Gastroesophageal sphincter (tissue), 3 donors: Measurements from ENCODE around the gene GRAMD1A.
"Not testable (repeated sequence)": the region's sequence is repeated elsewhere in the genome, so short reads cannot be mapped to it uniquely, and the experiment has no call there.

Source experiments
- POLR2A ChIP-seq, 2 donors: fragments of 450-650 bp; IDR thresholded peaks; one replicate each; pipeline ENCODE4 v1.6.1; 2017; ENCODE audit warnings: antibody characterized with exemption in 2 of 2, mild to moderate bottlenecking in 2 of 2, moderate library complexity in 1 of 2
- TF ChIP-seq, protein P1 (sequence below), 4 experiments: fragments of 200-600 bp in 2 of 4; fragments of 450-650 bp in 2 of 4; sonication (generic) in 1 of 4; IDR thresholded peaks; one replicate each; pipeline ENCODE4 v1.5.1; 2017 to 2019; ENCODE audit warnings: antibody characterized with exemption in 4 of 4, mild to moderate bottlenecking in 2 of 4, moderate library complexity in 2 of 4

DNA sequence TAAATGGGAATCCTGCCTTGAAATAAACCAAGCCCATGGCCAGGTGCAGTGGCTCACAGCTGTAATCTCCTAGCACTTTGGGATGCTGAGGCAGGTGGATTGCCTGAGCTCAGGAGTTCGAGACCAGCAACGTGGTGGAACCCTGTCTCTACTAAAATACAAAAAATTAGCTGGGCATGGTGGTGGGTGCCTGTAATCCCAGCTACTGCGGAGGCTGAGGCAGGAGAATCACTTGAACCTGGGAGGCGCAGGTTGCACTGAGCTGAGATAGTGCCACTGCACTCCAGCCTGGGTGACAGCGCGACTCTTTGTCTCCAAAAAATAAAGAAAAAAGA lies 5.9 kb downstream of the GRAMD1A start:
- TF ChIP-seq, protein P1, sequence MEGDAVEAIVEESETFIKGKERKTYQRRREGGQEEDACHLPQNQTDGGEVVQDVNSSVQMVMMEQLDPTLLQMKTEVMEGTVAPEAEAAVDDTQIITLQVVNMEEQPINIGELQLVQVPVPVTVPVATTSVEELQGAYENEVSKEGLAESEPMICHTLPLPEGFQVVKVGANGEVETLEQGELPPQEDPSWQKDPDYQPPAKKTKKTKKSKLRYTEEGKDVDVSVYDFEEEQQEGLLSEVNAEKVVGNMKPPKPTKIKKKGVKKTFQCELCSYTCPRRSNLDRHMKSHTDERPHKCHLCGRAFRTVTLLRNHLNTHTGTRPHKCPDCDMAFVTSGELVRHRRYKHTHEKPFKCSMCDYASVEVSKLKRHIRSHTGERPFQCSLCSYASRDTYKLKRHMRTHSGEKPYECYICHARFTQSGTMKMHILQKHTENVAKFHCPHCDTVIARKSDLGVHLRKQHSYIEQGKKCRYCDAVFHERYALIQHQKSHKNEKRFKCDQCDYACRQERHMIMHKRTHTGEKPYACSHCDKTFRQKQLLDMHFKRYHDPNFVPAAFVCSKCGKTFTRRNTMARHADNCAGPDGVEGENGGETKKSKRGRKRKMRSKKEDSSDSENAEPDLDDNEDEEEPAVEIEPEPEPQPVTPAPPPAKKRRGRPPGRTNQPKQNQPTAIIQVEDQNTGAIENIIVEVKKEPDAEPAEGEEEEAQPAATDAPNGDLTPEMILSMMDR (IDR thresholded peaks at IDR 0.05), result not testable (repeated sequence)
- TF ChIP-seq POLR2A (IDR thresholded peaks at IDR 0.05), result not testable (repeated sequence)
